HUES64 (cell line): ENCODE data around the gene PSMA7.
"Not testable (repeated sequence)": the region's sequence is repeated elsewhere in the genome, so short reads cannot be mapped to it uniquely, and the experiment has no call there.

Source experiments
- H3K27ac ChIP-seq: 2 replicates; pipeline ENCODE4 v1.7.0; 2013; ENCODE audit warnings: low read depth, low read length, inconsistent platforms
- H3K27me3 ChIP-seq: 2 replicates; pipeline ENCODE4 v1.6.1; 2013; ENCODE audit warnings: mild to moderate bottlenecking, low read length; ENCODE audit not compliant: insufficient read depth
- H3K36me3 ChIP-seq: 2 replicates; pipeline ENCODE4 v1.6.1; 2013; ENCODE audit warnings: mild to moderate bottlenecking, low read length; ENCODE audit not compliant: insufficient read depth
- H3K4me1 ChIP-seq: 2 replicates; pipeline ENCODE4 v1.6.1; 2013; ENCODE audit warnings: mild to moderate bottlenecking, low read length, moderate library complexity; ENCODE audit not compliant: insufficient read depth
- H3K4me3 ChIP-seq: 2 replicates; pipeline ENCODE4 v1.5.1; 2013; ENCODE audit warnings: mild to moderate bottlenecking, low read length, moderate library complexity
- H3K9ac ChIP-seq: 2 replicates; pipeline ENCODE4 v1.6.1; 2013; ENCODE audit warnings: mild to moderate bottlenecking, low read depth, low read length
- H3K9me3 ChIP-seq: 2 replicates; pipeline ENCODE4 v1.6.1; 2013; ENCODE audit warnings: low read depth, low read length; ENCODE audit not compliant: insufficient read depth
- WGBS: fragments of 150-250, 120-280 bp; methylation state at CpG from one replicate; pipeline ENCODE4 v1.1.7; 2013; ENCODE audit warnings: missing lambda C conversion rate; 5-methylcytosine and 5-hydroxymethylcytosine counted together

PSMA7 gene

GRCh38 chr20:62115800-62116407 is 27.3 kb downstream of the PSMA7 start:
- H3K9me3 ChIP-seq, H3K36me3 ChIP-seq, H3K27me3 ChIP-seq, H3K4me3 ChIP-seq, H3K9ac ChIP-seq, H3K27ac ChIP-seq, H3K4me1 ChIP-seq: not testable (repeated sequence)
- 93% methylated on average over 7 of the region's 7 CpGs for WGBS

GRCh38 chr20:62114894-62115293 is 28.3 kb downstream of the PSMA7 start:
- H3K27ac ChIP-seq = no peak overlapping the region
- H3K4me3 ChIP-seq = no peak overlapping the region
- no peaks in the 10 kb centered on the region for H3K36me3 ChIP-seq
- H3K4me1 ChIP-seq = no peaks in the 10 kb centered on the region
- H3K9ac ChIP-seq = no peak overlapping the region
- peaks cover 4% of the 10 kb centered on the region; the same call in 1 of the 2 replicates for H3K9me3 ChIP-seq
- 0 out of 2 replicates have a peak, but pooled peaks cover 2% of the 10 kb centered on the region for H3K27me3 ChIP-seq
- WGBS = 35% methylated on average over 8 of the region's 8 CpGs

GRCh38 chr20:62112368-62112767 is 30.8 kb downstream of the PSMA7 start:
- Histone ChIP-seq H3K9me3 (peaks cover 11% of the 10 kb centered on the region), H3K36me3 (no peaks in the 10 kb centered on the region), H3K4me3 (no peak overlapping the region), H3K4me1 (no peaks in the 10 kb centered on the region), H3K9ac (no peak overlapping the region), H3K27ac (no peak overlapping the region), H3K27me3 (no peaks in the 10 kb centered on the region)
- WGBS = 89% methylated on average over 6 of the region's 6 CpGs

GRCh38 chr20:62111148-62111547 is 32.0 kb downstream of the PSMA7 start:
- Histone ChIP-seq H3K4me1 (no peaks in the 10 kb centered on the region), H3K36me3 (no peaks in the 10 kb centered on the region), H3K4me3 (no peak overlapping the region), H3K9ac (no peak overlapping the region), H3K27me3 (no peaks in the 10 kb centered on the region), H3K9me3 (peaks cover 11% of the 10 kb centered on the region), H3K27ac (no peak overlapping the region)
- WGBS = 96% methylated on average over 6 of the region's 6 CpGs

GRCh38 chr20:62105592-62105991 is 37.6 kb downstream of the PSMA7 start:
- no peak overlapping the region for H3K27ac ChIP-seq
- 93% methylated on average over 5 of the region's 5 CpGs for WGBS
- peaks cover 8% of the 10 kb centered on the region for H3K4me1 ChIP-seq

GRCh38 chr20:62104791-62105345 is 38.3 kb downstream of the PSMA7 start:
- 68% methylated on average over 7 of the region's 7 CpGs for WGBS
- Histone ChIP-seq H3K27me3 (no peaks in the 10 kb centered on the region), H3K36me3 (no peaks in the 10 kb centered on the region)

More at GRCh38 chr20:62105592-62105991, 37.6 kb downstream of the PSMA7 start:
- H3K4me3 ChIP-seq = no peak overlapping the region
- no peaks in the 10 kb centered on the region for H3K36me3 ChIP-seq
- peaks cover 11% of the 10 kb centered on the region for H3K9me3 ChIP-seq
- no peaks in the 10 kb centered on the region for H3K27me3 ChIP-seq
- H3K9ac ChIP-seq = no peak overlapping the region

GRCh38 chr20:62104234-62104789 is 38.9 kb downstream of the PSMA7 start:
- no peak overlapping the region for H3K9ac ChIP-seq
- H3K9me3 ChIP-seq = peaks cover 5% of the 10 kb centered on the region
- no peak overlapping the region for H3K4me3 ChIP-seq
- 76% methylated on average over 15 of the region's 15 CpGs for WGBS
- H3K4me1 ChIP-seq = peaks cover 8% of the 10 kb centered on the region
- H3K27me3 ChIP-seq = no peaks in the 10 kb centered on the region
- no peak overlapping the region for H3K27ac ChIP-seq
- no peaks in the 10 kb centered on the region for H3K36me3 ChIP-seq

More at GRCh38 chr20:62104791-62105345, 38.3 kb downstream of the PSMA7 start:
- no peak overlapping the region for H3K27ac ChIP-seq
- H3K4me3 ChIP-seq = no peak overlapping the region
- peaks cover 7% of the 10 kb centered on the region for H3K9me3 ChIP-seq
- peaks cover 8% of the 10 kb centered on the region for H3K4me1 ChIP-seq
- H3K9ac ChIP-seq = no peak overlapping the region

GRCh38 chr20:62103508-62104233 is 39.5 kb downstream of the PSMA7 start:
- H3K4me1 ChIP-seq = peaks cover 8% of the 10 kb centered on the region
- H3K36me3 ChIP-seq = no peaks in the 10 kb centered on the region
- no peak overlapping the region for H3K4me3 ChIP-seq
- no peaks in the 10 kb centered on the region for H3K9me3 ChIP-seq
- no peak overlapping the region for H3K9ac ChIP-seq
- 86% methylated on average over 21 of the region's 21 CpGs for WGBS
- no peak overlapping the region for H3K27ac ChIP-seq
- no peaks in the 10 kb centered on the region for H3K27me3 ChIP-seq

- Histone ChIP-seq H3K4me1 (peaks cover 8% of the 10 kb centered on the region), H3K9ac (no peak overlapping the region), H3K4me3 (no peak overlapping the region), H3K9me3 (no peaks in the 10 kb centered on the region), H3K27ac (no peak overlapping the region), H3K36me3 (no peaks in the 10 kb centered on the region), H3K27me3 (no peaks in the 10 kb centered on the region)
- 82% methylated on average over 3 of the region's 4 CpGs for WGBS
Observed at GRCh38 chr20:62101078-62101477, 42.1 kb downstream of the PSMA7 start.

GRCh38 chr20:62097881-62098407 is 45.2 kb downstream of the PSMA7 start:
- no peak overlapping the region for H3K27ac ChIP-seq
- no peaks in the 10 kb centered on the region for H3K27me3 ChIP-seq
- H3K4me3 ChIP-seq = no peak overlapping the region
- H3K9ac ChIP-seq = no peak overlapping the region
- no peaks in the 10 kb centered on the region for H3K4me1 ChIP-seq
- 87% methylated on average over 16 of the region's 16 CpGs for WGBS
- H3K9me3 ChIP-seq = no peaks in the 10 kb centered on the region
- no peaks in the 10 kb centered on the region for H3K36me3 ChIP-seq
